Mesenchymal stem cell (in vitro differentiated cells and primary cell): ENCODE measurements around the gene HECA.
A peak's percentile ranks its signal among the peaks of the same experiment; 100 is the strongest.

ENCODE experiments used
- DNase-seq: peaks from one replicate; pipeline ENCODE4 v3.0.0-alpha.2; 2013
- H2AFZ ChIP-seq: one replicate; pipeline ENCODE4 v1.6.1; 2013; ENCODE audit warnings: low read depth, mild to moderate bottlenecking, control low read depth, inconsistent platforms, low read length, moderate library complexity
- H2AK5ac ChIP-seq: 2 replicates; pipeline ENCODE4 v1.6.1; 2013; ENCODE audit warnings: low read length, moderate library complexity, mild to moderate bottlenecking, inconsistent platforms; ENCODE audit not compliant: severe bottlenecking
- H2BK120ac ChIP-seq: one replicate; pipeline ENCODE4 v1.6.1; 2013; ENCODE audit warnings: low read depth, mild to moderate bottlenecking, inconsistent platforms, low read length, moderate library complexity
- H2BK12ac ChIP-seq, 2 experiments: one replicate each; pipeline ENCODE4 v1.6.1; 2013; ENCODE audit warnings: inconsistent platforms in 2 of 2, low read length in 2 of 2, mild to moderate bottlenecking in 2 of 2, moderate library complexity in 2 of 2, control low read depth in 1 of 2
- H2BK15ac ChIP-seq: one replicate; pipeline ENCODE4 v1.6.1; 2013; ENCODE audit warnings: mild to moderate bottlenecking, low read depth, inconsistent platforms; ENCODE audit not compliant: poor library complexity, severe bottlenecking
- H2BK5ac ChIP-seq: 2 replicates; pipeline ENCODE4 v1.6.1; 2013; ENCODE audit warnings: low read depth, mild to moderate bottlenecking, low read length, control low read depth, inconsistent platforms; ENCODE audit not compliant: poor library complexity, severe bottlenecking
- H3K14ac ChIP-seq, 2 experiments: one replicate each; pipeline ENCODE4 v1.6.1; 2013; ENCODE audit warnings: inconsistent platforms in 2 of 2, low read length in 2 of 2, control low read depth in 1 of 2, mild to moderate bottlenecking in 1 of 2, moderate library complexity in 1 of 2
- H3K18ac ChIP-seq, 2 experiments: one replicate each; pipeline ENCODE4 v1.6.1; 2013; ENCODE audit warnings: inconsistent platforms in 2 of 2, low read length in 2 of 2, control low read depth in 1 of 2, low read depth in 1 of 2, mild to moderate bottlenecking in 1 of 2
- H3K23ac ChIP-seq, 2 experiments: one replicate each; pipeline ENCODE4 v1.6.1; 2013; ENCODE audit warnings: inconsistent platforms in 2 of 2, low read length in 2 of 2, mild to moderate bottlenecking in 2 of 2, moderate library complexity in 2 of 2, control low read depth in 1 of 2
- H3K27ac ChIP-seq: 2 replicates; pipeline ENCODE4 v1.5.1; 2013; ENCODE audit warnings: mild to moderate bottlenecking, moderate library complexity, low read length, control low read depth, inconsistent platforms; ENCODE audit not compliant: poor library complexity, severe bottlenecking
- H3K27me3 ChIP-seq, 2 experiments: 2 replicates each; pipeline versions ENCODE4 v1.6.1 to v1.7.0; 2013; ENCODE audit warnings: low read length in 2 of 2, mild to moderate bottlenecking in 2 of 2, moderate library complexity in 2 of 2, control low read depth in 1 of 2, inconsistent platforms in 1 of 2; ENCODE audit not compliant: control insufficient read depth in 1 of 2, insufficient read depth in 1 of 2
- H3K36me3 ChIP-seq, 2 experiments: 2 replicates each; pipeline versions ENCODE4 v1.6.1 to v1.7.0; 2013; ENCODE audit warnings: low read length in 2 of 2, control low read depth in 1 of 2, inconsistent platforms in 1 of 2, low read depth in 1 of 2, mild to moderate bottlenecking in 1 of 2; ENCODE audit not compliant: insufficient read depth in 2 of 2, control insufficient read depth in 1 of 2
- H3K4ac ChIP-seq, 2 experiments: one replicate each; pipeline ENCODE4 v1.6.1; 2013; ENCODE audit warnings: inconsistent platforms in 2 of 2, low read length in 2 of 2, mild to moderate bottlenecking in 2 of 2, moderate library complexity in 2 of 2, control low read depth in 1 of 2, low read depth in 1 of 2
- H3K4me1 ChIP-seq: 2 replicates; pipeline ENCODE4 v1.6.1; 2013; ENCODE audit warnings: low read depth, low read length, control low read depth; ENCODE audit not compliant: control insufficient read depth, insufficient read depth
- H3K4me2 ChIP-seq: 2 replicates; pipeline ENCODE4 v1.6.1; 2013; ENCODE audit warnings: low read length, mild to moderate bottlenecking, inconsistent platforms; ENCODE audit not compliant: poor library complexity, severe bottlenecking
- H3K4me3 ChIP-seq, 2 experiments: 2 replicates each; pipeline versions ENCODE4 v1.5.1 to v1.7.0; 2013; ENCODE audit warnings: low read length in 2 of 2, mild to moderate bottlenecking in 2 of 2, control low read depth in 1 of 2, low read depth in 1 of 2; ENCODE audit not compliant: insufficient read depth in 1 of 2
- H3K79me1 ChIP-seq: replicated peaks from 2 replicates; pipeline ENCODE4 v1.6.1; 2013; ENCODE audit warnings: mild to moderate bottlenecking, control low read depth, low read length, inconsistent platforms; ENCODE audit not compliant: poor library complexity, severe bottlenecking
- H3K9ac ChIP-seq: 2 replicates; pipeline ENCODE4 v1.7.0; 2013; ENCODE audit warnings: mild to moderate bottlenecking, low read length, moderate library complexity
- H3K9me3 ChIP-seq: 2 replicates; pipeline ENCODE4 v1.7.0; 2013; ENCODE audit warnings: mild to moderate bottlenecking, low read length; ENCODE audit not compliant: control insufficient read depth
- H4K8ac ChIP-seq: one replicate; pipeline ENCODE4 v1.6.1; 2013; ENCODE audit warnings: inconsistent platforms, mild to moderate bottlenecking, low read length, moderate library complexity
- H4K91ac ChIP-seq: one replicate; pipeline ENCODE4 v1.6.1; 2013; ENCODE audit warnings: mild to moderate bottlenecking, low read length, inconsistent platforms
- WGBS: methylation state at CpG from one replicate; pipeline ENCODE4 v1.1.7; 2013; ENCODE audit warnings: mixed read lengths; 5-methylcytosine and 5-hydroxymethylcytosine counted together

Gene HECA

GRCh38 chr6:139165324-139165723 lies 30.4 kb downstream of the HECA start:
- no peak overlapping the region for H2BK120ac ChIP-seq
- H3K4me2 ChIP-seq = no peak overlapping the region
- H3K23ac ChIP-seq = no peak overlapping the region
- no peak overlapping the region for H3K14ac ChIP-seq
- no peak overlapping the region for H3K4ac ChIP-seq
- no peak for DNase-seq
- no peak overlapping the region for H3K27ac ChIP-seq
- H2BK15ac ChIP-seq = no peak overlapping the region
- no peak overlapping the region for H4K91ac ChIP-seq
- no peak overlapping the region for H2BK5ac ChIP-seq
- H3K27me3 ChIP-seq = no peaks in the 10 kb centered on the region
- H2BK12ac ChIP-seq = no peak overlapping the region
- H3K36me3 ChIP-seq = peaks cover 11 to 34% of the 10 kb centered on the region in 2 experiments
- H3K9ac ChIP-seq = no peak overlapping the region
- H2AFZ ChIP-seq = no peak overlapping the region
- H3K9me3 ChIP-seq = no peaks in the 10 kb centered on the region
- H3K18ac ChIP-seq = no peak overlapping the region
- H3K4me1 ChIP-seq = peaks cover 6% of the 10 kb centered on the region
- H4K8ac ChIP-seq = no peak overlapping the region
- H2AK5ac ChIP-seq = no peak overlapping the region
- H3K79me1 ChIP-seq = peaks cover 32% of the 10 kb centered on the region
- no peak overlapping the region for H3K4me3 ChIP-seq
- no CpG with 5 or more reads among the region's 2 CpGs for WGBS

GRCh38 chr6:139166238-139166955 lies 31.5 kb downstream of the HECA start:
- H2AFZ ChIP-seq = no peak overlapping the region
- H3K36me3 ChIP-seq = peaks cover 11 to 42% of the 10 kb centered on the region in 2 experiments
- H3K14ac ChIP-seq = peak overlapping the region in 1 of 2 experiments; percentile 83
- H3K9ac ChIP-seq = no peak overlapping the region
- no peak overlapping the region for H2BK120ac ChIP-seq
- H3K9me3 ChIP-seq = no peaks in the 10 kb centered on the region
- H4K8ac ChIP-seq = no peak overlapping the region
- H3K4me1 ChIP-seq = peaks cover 3% of the 10 kb centered on the region
- no peak overlapping the region for H3K4me3 ChIP-seq
- H3K18ac ChIP-seq = no peak overlapping the region
- no peak overlapping the region for H3K4me2 ChIP-seq
- H2BK15ac ChIP-seq = no peak overlapping the region
- no peak for DNase-seq
- H3K23ac ChIP-seq = no peak overlapping the region
- peaks cover 28% of the 10 kb centered on the region for H3K79me1 ChIP-seq
- no peak overlapping the region for H2AK5ac ChIP-seq
- no peak overlapping the region for H3K27ac ChIP-seq
- no peak overlapping the region for H3K4ac ChIP-seq
- no peak overlapping the region for H2BK12ac ChIP-seq
- no peak overlapping the region for H2BK5ac ChIP-seq
- 97% methylated on average over 35 of the region's 35 CpGs for WGBS
- no peaks in the 10 kb centered on the region for H3K27me3 ChIP-seq
- no peak overlapping the region for H4K91ac ChIP-seq

- Histone ChIP-seq H2AFZ (no peak overlapping the region), H3K79me1 (peaks cover 28% of the 10 kb centered on the region), H2BK15ac (no peak overlapping the region), H3K4me3 (no peak overlapping the region), H3K18ac (no peak overlapping the region), H4K91ac (no peak overlapping the region), H2BK120ac (no peak overlapping the region), H3K27me3 (no peaks in the 10 kb centered on the region), H2BK12ac (no peak overlapping the region), H3K4ac (no peak overlapping the region), H2AK5ac (no peak overlapping the region), H3K14ac (no peak overlapping the region), H3K36me3 (peaks cover 11 to 44% of the 10 kb centered on the region in 2 experiments), H3K9ac (no peak overlapping the region), H3K9me3 (no peaks in the 10 kb centered on the region), H4K8ac (no peak overlapping the region), H3K4me2 (no peak overlapping the region), H3K27ac (no peak overlapping the region), H3K23ac (no peak overlapping the region), H3K4me1 (peaks cover 2% of the 10 kb centered on the region), H2BK5ac (no peak overlapping the region)
- WGBS = 99% methylated on average over 20 of the region's 20 CpGs
- no peak for DNase-seq
Measured at GRCh38 chr6:139166956-139167313, 32.1 kb downstream of the HECA start.

GRCh38 chr6:139172151-139172550 lies 37.3 kb downstream of the HECA start:
- no peak overlapping the region for H3K4me2 ChIP-seq
- H3K4me3 ChIP-seq = no peak overlapping the region
- WGBS = 87% methylated on average over 1 of the region's 4 CpGs
- H3K36me3 ChIP-seq = peaks cover 4 to 66% of the 10 kb centered on the region in 2 experiments
- no peak overlapping the region for H2AFZ ChIP-seq
- H3K4me1 ChIP-seq = no peaks in the 10 kb centered on the region
- no peak overlapping the region for H4K91ac ChIP-seq
- H3K9me3 ChIP-seq = no peaks in the 10 kb centered on the region
- no peak overlapping the region for H2AK5ac ChIP-seq
- no peak overlapping the region for H3K23ac ChIP-seq
- no peak overlapping the region for H3K27ac ChIP-seq
- H3K79me1 ChIP-seq = peaks cover 10% of the 10 kb centered on the region
- DNase-seq = no peak
- no peak overlapping the region for H4K8ac ChIP-seq
- no peak overlapping the region for H3K18ac ChIP-seq
- H2BK15ac ChIP-seq = no peak overlapping the region
- no peak overlapping the region for H3K4ac ChIP-seq
- H2BK12ac ChIP-seq = no peak overlapping the region
- H3K9ac ChIP-seq = no peak overlapping the region
- no peak overlapping the region for H2BK120ac ChIP-seq
- no peak overlapping the region for H2BK5ac ChIP-seq
- no peaks in the 10 kb centered on the region for H3K27me3 ChIP-seq
- H3K14ac ChIP-seq = no peak overlapping the region
